Measurements from ENCODE around the gene LHFPL6. TPM values are rescaled to one million over a fixed set of nuclear protein-coding genes. Genes with fewer than 3 reads are reported as not detected.

Gene LHFPL6
- polyA plus RNA-seq, 5 donors, result 83.3 to 103 (median 92.4) TPM

DNA sequence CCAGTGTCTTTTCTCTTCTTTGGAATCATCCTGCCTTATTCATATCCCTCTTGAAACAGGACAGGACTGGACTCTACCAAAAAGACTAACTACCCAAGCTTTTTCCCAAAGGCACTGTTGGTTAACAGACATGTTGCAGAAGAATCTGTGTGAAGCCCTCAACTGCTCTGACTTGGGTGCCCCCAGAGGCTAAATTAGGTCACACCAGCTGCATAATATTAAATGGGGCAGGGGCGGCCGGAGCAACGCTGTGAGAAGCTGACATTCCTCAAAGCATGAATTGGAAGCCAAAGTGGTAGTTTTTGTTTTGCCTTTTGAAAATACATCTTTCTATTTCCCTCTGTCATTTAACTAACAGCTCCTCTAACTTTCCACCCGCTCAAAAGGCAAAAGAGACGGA lies 185.9 kb downstream of the LHFPL6 start:
- no peak for DNase-seq

DNA sequence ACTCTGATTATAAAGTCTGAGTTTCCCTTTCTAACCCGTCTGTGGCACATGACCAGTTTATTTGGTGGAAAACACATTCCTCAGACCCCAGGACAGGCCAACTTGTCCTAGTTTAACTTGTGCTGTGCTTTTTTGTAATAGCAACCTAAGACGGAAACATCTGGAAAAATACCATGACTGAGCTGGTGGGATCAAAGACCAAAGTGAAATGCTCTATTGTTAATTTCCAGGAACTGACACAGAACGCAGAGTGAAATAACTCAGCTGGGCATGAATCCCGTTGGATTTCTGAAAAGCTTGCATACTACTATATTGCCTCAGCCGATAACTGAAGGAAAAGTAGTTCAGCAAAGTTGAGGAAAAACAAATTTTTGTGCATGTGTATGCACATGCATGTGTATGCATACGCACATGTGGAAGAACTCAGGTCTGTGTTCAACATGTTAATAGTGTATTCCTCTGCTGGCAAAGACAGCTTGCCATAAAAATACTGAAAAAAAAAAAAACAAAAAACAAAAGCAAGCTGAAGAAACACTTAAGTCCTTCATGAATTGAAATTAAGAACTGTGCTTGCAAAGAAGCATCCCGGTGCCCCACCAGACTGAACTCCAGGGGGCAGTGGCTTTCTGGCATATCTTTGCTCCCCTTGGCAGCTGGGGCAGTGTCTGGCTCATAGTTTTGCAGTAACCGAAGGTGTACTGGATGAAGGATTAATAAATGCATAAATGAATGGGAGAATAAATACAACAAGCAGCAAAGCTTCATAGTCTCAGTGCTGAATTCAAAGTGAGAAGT lies 187.8 kb downstream of the LHFPL6 start:
- peak; percentile 43 to 70 for DNase-seq

DNA sequence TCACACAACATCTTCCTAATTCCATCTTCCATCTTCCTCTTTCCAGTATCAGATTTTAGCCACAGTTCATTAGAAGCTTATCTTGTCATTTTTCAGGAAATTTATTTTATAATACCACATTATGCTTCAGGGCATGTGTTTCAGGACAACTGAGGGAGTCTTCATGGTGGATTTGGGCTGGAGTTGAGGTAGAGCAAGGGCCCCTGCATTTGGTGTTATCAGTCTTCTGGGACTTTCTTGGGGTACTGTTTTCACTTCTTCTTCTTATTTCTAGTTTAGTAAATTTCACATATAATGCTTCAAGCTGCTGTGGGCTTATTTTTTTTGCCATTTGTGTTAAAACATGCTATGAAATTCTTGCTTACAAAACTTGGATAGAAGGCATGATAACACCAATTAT lies 188.7 kb downstream of the LHFPL6 start:
- no peak for DNase-seq

DNA sequence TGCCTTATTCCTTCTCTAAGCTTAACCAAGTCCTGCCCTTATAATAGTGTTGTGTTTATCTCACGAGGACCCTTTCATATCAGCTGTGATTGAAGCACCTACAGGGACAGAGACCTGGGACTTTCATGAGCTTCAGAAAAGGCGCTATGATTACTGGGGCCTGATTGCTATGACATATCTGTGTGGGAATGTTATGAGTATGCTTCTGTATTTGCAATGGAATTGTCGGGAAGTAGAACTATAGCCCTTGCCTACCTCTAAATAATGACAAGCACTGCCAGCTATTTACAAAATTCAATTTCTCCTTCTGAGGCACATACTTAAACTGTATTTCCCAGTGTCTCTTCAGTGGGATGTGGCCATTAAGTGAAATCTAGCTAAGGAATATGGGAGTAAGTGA lies 191.5 kb downstream of the LHFPL6 start:
- DNase-seq, result no peak

DNA sequence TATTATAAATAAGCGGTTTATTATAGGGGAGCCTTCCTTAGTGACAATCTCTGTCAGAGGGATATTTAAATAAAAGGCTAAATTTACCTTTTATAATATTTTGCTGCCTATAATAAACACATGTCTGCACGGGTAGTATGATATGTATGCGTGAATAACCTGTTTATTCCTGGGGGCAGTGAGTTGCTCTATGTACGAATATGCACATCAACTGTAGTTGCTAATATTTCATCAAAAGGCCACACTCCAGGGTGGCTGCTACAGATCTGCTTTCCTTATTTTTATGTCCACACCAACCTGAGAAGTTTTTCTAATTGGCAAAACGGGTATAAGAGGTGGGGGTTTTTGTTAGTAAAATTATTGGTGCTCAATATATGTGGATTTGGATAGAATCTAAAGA lies 192.0 kb downstream of the LHFPL6 start:
- no peak for DNase-seq

DNA sequence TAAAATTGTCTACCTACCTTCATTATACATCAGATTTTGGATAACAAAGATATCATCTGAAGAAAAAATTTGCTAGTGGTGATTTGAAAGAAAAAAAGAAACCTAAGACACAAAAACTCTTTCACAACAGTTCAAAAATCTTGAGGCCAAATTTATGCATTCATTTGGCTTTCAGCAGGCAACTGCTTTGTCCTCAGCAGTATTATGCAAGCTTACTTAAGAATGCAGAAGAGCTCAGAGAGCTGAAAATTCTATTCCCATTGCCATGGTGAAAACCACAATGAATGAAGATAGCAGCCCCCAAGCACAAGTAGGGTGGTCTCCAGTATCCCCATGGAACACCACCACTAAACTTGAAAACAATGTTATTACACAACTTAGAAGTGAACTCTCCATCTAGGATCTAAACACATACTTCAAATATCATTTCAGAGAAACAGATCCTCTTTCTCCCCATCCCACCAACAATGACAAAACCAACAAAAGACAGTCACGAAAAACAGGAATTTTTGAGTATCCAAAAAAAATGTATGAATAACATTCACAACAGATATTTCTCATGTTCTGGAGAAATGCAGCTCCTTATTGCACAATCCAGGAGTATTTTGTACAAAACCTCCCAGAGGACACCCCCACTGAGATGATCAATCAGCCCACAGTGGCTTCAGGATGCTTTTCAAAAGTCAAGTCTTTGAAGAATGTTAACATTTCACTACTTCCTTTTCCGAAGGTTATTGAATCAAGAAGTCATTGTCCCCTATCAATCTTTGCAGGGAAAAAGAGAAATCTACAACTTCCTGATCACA lies 192.7 kb downstream of the LHFPL6 start:
- DNase-seq, result peak in 1 of 2 donors; percentile 60

DNA sequence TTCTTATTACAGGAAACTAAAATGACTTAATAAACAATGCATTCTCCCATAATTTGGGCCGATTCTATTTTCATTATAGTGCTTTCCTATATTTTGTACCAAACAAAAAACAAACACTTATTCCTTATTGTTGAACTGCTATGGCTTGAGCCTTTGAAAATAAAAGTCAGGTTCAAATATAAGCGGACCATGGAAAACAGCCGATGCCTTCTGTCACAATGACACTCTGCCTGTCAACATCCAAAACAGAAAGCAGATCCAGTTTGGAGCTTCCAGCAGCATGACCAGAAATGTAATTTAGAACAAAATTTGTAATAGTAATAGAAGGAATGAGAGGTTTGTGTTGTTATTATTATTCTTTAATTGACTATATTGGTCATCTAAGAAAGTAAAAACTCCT lies 194.5 kb downstream of the LHFPL6 start:
- DNase-seq, result no peak

DNA sequence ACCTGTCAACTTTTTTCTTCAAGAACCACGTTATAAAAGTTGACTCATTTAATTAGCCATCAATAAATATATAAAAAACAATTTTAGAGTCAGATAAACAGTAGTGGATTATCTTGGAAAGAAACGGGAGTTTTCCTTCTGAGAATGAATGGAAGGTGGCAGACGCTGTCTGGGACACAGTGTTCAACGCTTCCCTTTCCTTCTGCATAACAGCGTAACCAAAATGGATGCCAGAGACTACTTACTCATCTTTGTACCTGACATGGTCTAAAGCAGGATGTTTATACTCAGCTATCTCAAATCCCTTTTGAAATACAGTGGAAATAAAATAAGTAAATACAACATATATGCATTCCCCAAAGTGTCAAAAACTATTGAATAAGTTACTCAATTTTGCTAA lies 195.2 kb downstream of the LHFPL6 start:
- DNase-seq, result no peak

DNA sequence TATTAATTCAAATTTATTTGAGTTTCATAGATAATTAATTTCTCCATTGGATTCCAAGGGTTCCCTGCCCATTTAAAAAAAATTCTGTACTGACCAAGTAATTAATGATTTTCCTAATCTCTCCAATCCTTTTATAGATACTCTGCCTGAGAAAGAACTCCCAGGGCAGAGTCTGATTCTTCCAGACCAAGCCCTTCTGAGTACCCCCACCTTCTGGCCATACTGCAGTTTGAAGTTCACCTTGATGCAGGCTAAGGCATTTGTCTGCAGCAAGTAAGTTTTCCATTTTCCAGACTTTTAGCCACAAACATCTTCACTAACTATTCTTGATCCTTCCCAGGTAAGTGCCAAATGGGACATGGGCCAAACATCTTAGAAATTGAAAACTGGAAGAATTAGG lies 195.9 kb downstream of the LHFPL6 start:
- no peak for DNase-seq

DNA sequence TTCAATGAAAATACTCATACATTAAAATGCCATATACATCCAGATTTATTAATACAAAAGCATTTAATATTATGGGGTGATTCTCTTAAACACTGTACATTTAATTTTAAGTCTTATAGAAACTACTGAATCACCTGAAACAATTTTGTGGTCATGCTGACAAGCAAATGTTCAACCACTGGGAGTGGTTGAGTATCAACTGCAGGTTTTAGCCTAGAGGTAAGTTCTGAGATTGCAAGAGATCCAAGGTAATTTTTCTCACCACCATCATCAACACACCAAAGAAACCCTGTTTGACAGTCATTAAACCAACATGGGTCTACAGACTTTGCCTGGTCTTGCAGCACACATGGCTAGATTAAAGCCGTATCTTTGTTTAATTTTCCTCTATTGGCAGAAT lies 196.3 kb downstream of the LHFPL6 start:
- DNase-seq, result no peak

DNA sequence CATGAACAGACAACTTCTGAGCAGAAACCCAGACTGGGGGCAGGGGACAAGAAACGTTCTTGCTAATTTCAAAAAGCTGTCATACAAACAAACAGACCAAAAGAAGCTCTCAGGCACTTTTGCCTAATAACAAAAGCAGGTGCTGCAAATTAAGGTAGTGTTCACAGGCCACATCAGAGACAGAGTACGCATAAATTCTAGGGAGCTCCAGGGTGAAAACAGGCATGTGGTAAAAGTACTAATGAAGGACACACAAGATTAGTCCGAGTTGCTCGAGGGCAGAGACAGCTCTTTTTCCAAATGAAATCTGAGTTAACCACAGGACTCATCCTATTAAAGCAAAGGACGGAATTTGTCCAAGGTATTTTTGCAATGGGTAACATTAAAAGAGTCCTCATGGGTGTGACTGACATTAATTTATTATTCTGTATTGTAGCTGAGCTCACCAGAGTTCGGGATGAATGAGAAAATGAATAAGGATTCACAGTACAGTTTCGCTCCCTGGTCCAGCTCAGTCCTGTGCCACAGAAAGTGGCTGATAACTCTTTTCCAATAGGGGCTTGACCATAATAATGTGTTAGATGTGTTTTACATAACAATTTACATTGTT lies 197.3 kb downstream of the LHFPL6 start:
- no peak for DNase-seq

DNA sequence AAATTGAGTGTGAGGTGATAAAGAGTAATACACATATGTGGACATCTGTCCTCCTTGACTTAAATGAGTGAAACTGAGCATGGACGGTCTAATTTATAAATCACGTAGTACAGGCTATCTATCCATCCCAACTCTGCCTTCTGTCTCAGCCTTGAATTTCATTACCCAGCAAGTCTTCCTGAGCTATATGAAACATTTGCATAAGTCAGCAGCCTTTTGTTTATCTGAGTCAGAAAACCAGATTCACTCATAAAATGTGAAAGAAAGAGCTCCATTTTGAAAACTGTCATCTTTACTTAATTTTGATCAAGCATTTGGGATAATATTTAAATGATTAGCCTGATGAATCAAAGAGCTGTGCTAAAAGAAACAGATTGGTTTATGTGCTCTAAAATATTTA lies 197.9 kb downstream of the LHFPL6 start:
- no peak for DNase-seq

DNA sequence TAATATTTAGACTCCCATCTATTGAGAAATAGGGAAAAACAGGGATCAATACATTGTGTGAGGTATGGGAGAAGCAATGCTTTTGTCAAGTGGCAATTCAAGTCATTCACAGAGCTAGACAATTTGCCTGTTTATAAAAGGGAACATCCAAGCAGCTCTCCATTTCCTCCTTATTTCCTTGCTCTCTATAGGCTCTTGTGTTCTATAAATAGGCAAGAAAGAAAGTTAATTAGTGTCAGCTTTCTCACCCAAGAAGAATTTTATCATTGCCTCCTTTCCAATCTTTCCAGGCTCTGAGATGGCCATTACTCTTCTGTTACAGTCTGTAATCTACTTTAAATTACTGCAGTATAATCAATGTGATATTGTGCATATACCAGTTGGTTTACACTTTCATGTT lies 199.9 kb downstream of the LHFPL6 start:
- DNase-seq, result no peak

DNA sequence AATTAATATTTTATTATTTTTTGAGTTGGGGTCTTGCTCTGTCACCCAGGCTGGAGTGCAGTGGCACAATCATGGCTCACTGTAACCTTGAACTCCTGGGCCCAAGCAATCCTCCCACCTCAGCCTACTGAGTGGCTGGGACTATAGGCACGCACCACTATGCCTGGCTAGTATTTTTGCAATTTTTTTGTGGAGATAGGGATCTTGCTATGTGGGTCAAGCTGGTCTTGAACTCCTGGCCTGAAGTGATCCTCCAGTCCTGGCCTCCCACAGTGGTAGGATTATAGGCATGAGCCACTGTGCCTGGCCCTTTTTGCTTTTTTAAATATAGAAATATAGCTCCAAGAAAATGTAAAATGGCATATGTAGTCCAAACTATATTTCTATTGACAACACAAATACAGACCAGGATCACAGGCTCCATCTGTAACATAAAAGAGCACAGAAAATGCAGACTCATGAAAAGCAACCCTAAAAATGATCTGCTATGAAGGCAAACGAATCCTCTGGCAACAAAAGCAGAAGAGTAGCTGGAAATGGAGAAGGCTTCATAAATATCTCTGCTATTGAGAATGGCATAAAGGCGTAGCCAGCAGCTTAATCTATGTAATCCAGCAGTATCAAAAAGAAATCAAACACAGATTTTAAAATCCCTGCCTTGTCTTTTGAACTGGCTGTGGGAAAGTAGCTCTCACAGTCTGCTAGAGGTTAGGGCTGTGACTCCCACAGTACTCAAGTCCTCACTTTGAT lies 200.6 kb downstream of the LHFPL6 start:
- DNase-seq, result no peak

DNA sequence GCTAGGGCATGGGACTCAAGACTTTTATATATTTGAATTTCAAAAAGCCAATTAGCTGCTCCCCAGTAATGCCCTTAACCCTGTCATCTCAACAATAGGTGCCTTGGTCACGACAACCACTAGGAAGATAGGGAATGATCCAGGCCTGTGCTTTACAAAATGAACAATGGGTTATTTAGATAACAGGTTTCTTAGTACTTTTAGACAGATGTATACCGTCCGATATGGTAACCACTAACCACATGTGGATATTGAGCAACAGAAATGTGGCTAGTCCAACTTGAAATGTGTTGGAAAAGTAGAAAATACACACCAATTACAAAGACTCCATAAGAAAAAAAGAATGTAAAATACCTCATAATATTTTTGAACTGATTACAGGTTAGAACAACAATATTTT lies 201.2 kb downstream of the LHFPL6 start:
- no peak for DNase-seq

DNA sequence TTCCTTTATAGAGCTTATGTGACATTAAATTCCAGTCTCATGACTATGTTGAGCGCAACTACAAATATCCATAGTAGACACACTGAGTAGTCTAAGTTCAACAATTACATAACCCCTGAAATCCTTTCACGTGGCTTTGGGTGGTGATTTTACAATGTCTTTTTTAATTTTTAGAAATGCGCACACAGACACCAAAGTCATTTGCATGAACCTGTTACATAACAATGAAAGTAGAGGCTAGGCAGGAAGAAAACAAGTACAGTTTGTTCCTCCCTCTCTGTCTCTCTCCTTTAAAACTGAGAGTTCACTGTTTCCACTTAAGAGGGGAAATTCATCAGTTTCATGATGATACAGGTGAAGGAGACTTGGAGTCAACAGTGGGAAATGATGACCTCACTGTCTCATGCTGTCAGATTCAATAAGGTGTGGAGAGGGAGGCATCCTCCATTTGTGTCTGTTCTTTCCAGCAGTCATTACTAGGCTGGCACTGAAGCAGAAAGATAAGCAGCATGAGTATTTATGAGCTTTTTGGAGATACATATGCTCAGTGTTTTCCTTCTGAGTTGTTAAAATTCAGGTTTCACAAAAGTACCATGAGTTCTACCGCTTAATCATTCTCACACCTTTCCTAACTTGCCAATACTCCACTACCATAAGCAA lies 201.8 kb downstream of the LHFPL6 start:
- DNase-seq, result no peak

DNA sequence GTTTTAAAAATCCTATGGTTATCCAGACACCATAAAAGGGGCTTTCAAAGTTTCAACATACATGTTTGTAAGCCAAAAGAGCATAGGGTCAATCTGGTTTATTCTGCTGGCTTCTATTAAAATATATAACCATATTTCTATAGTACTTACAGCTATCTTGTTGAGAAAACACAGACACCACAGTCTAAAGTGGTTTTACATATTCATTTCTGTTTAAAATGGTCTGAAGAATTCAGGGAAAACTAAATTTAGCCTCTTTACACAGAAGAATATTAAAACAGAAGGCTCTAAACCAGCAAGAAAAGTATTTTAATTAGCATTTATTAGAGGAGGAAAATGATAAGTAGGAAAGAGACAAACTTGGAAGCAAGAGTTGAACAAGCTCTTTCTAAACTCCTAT lies 203.9 kb downstream of the LHFPL6 start:
- no peak for DNase-seq

DNA sequence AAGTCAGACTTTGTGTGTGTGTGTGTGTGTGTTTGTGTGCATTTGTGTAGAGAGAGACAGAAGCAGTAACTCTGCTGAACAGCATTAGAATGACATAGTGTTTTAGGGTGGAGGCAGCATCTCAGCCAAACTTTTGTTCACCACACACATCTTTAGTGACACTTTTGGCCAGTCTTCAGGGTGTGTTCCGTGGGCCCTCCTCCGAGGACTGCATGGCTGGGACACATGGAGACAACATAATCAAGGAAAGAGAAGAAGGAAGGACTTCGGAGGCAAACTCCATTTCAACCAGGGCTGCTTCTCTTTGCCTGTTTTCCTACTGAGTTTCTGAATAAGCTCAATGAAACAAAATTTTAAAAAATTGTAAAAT lies 205.1 kb downstream of the LHFPL6 start:
- DNase-seq, result no peak

DNA sequence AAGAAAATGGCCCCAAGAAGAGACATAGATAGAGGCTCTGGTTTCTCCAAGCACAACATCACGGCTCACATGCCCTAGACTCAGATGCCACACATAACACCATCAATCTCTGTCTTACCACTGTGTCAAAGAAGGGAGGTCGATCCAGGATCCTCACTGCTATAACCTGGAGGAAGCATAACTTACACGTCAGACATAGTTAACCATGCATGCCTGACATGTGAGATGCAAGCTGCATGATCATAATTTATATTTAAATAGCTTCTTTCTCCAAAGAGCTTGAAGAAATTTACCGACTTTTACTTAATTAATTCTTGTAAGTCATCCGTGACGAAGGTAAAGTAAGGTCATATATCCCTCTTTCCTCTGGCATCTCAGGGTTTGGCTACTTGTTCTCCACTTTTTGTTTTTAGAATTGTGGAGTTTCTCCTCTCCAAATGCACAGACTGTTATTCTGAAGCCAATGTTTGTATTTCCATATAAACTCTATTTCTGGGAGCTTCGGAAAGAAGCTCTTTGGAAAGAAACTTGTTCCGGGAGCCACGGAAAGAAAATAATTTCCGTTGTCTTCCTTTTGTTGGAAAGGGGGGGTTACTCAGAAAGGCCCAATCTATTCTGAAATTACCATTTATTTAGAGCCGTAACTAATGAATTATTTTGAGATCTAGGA lies 205.6 kb downstream of the LHFPL6 start:
- DNase-seq, result no peak

DNA sequence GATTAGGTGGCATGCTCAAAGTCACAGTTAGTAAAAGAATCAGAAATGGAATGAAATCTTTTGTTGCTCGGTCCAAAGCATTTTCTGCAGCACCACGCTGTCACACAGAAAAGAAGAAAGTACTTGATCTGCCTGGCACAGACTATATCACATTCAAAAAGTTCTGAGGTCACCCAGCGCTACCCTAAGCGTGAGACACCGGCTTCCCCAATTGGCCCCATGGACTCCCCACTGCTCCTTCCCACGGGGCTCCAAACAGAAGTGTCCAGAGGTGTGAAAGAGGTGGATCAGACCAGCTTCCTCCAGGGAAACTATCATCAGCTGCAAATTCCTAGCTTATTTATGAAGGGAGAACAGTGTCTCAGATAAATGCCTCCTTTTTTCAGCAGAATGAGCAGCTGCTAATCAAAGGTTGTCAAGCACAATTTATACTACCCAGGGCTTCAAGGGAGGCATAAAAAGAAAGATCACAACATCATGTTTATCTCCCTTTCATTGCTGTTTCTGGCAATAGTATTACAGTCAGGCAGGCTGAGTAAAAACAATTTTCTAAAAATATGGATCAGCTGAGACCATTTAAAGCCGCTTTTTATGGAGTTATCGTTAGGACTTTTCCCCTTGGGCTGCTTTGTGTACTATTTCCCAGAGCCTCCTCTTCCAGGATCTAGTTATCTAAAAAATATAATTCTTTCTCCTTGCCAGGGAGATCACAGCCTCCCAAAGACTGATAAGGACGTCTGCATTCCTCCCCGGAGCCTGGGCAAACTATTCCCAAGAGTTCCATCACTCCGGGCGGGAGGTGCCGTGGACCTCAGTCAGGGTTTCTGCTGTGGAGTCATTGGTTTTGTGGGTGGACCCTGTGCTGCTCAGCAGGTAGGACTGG lies 208.0 kb downstream of the LHFPL6 start:
- DNase-seq, result no peak

All from right lung (tissue), 5 donors.